HepG2 (cell line): ENCODE measurements around the gene PLEKHA5. TPM values are rescaled to one million over a fixed set of nuclear protein-coding genes. Genes with fewer than 3 reads are reported as not detected.

Experiments
- ATAC-seq: fragments of 200-7000 bp; cut with Tn5 transposase; 3 replicates; pipeline ENCODE4 v1.9.1; 2020; ENCODE audit warnings: mild to moderate bottlenecking, moderate library complexity
- BruUV-seq: library from RNA; stranded (reverse); fragments of 400-500 nt; replicated peaks from 2 replicates; lab custom pipeline; 2021; lab: Mats Ljungman, UMichigan
- CTCF ChIA-PET: fragments of 300-600 bp; formaldehyde crosslinking; extraction: SDS; loops from one replicate; lab custom pipeline; 2021; ENCODE audit warnings: low total read pairs, inconsistent platforms, low intra/inter-chr PET ratio; lab: Yijun Ruan, JAX
- POLR2A ChIA-PET: fragments of 350-600 bp; sonication (Branson Sonifier 250); formaldehyde crosslinking; loops from one replicate; lab custom pipeline; 2020; ENCODE audit warnings: antibody characterized with exemption, inconsistent platforms; lab: Yijun Ruan, JAX
- DNase-seq: peaks from one replicate; pipeline ENCODE4 v3.0.0-alpha.2; 2015; ENCODE audit warnings: low spot score
- FAIRE-seq: peaks from 3 replicates; lab custom pipeline; 2011; peaks lifted over from hg19 to GRCh38; lab: Jason Lieb, UNC
- H2AFZ ChIP-seq: one replicate; pipeline ENCODE4 v1.6.1; 2011; ENCODE audit warnings: low read length, inconsistent platforms
- H3K27ac ChIP-seq: fragments of 300-600 bp; 3 replicates; pipeline ENCODE4 v1.8.0; 2011; ENCODE audit warnings: mixed run types, mild to moderate bottlenecking, mixed read lengths, low read length, inconsistent platforms; ENCODE audit not compliant: insufficient read depth; ENCODE audit errors: extremely low read length
- H3K27me3 ChIP-seq, 2 experiments: fragments of 200-600 bp in 1 of 2; 2 replicates in 1 of 2; 3 replicates in 1 of 2; pipeline versions ENCODE4 v1.6.0 to v1.8.0; 2011; ENCODE audit warnings: low read length in 2 of 2, mild to moderate bottlenecking in 2 of 2, moderate library complexity in 2 of 2, inconsistent platforms in 1 of 2; ENCODE audit not compliant: insufficient read depth in 2 of 2, control insufficient read depth in 1 of 2
- H3K36me3 ChIP-seq, 2 experiments: fragments of 200-600 bp in 1 of 2; replicated peaks in 1 of 2; 2 replicates in 1 of 2; 3 replicates in 1 of 2; pipeline versions ENCODE4 v1.5.1 to v1.8.0; 2011; ENCODE audit warnings: low read length in 2 of 2, inconsistent platforms in 1 of 2; ENCODE audit not compliant: insufficient read depth in 2 of 2, control insufficient read depth in 1 of 2
- H3K4me1 ChIP-seq: 2 replicates; pipeline ENCODE4 v1.5.1; 2012; ENCODE audit warnings: low read length, inconsistent platforms; ENCODE audit not compliant: insufficient read depth
- H3K4me2 ChIP-seq: 2 replicates; pipeline ENCODE4 v1.6.0; 2011; ENCODE audit warnings: low read depth, low read length, inconsistent platforms
- H3K4me3 ChIP-seq, 3 experiments: fragments of 200-600 bp in 1 of 3; sonication (generic), shearing (Covaris generic) in 1 of 3; replicated peaks in 1 of 3; 2 replicates each; pipeline ENCODE4 v1.5.1; 2011 to 2016; ENCODE audit warnings: low read length in 3 of 3, inconsistent platforms in 2 of 3, low read depth in 2 of 3, mild to moderate bottlenecking in 2 of 3, control low read depth in 1 of 3, mixed read lengths in 1 of 3; ENCODE audit not compliant: insufficient read depth in 1 of 3
- H3K79me2 ChIP-seq: one replicate; pipeline ENCODE4 v1.6.1; 2011; ENCODE audit warnings: low read length, inconsistent platforms; ENCODE audit not compliant: insufficient read depth
- H3K9ac ChIP-seq: 2 replicates; pipeline ENCODE4 v1.6.0; 2011; ENCODE audit warnings: mild to moderate bottlenecking, low read depth, low read length, inconsistent platforms; ENCODE audit not compliant: insufficient read depth
- H3K9me3 ChIP-seq: 2 replicates; pipeline ENCODE4 v1.5.1; 2012; ENCODE audit warnings: mild to moderate bottlenecking, low read length
- H4K20me1 ChIP-seq: 2 replicates; pipeline ENCODE4 v1.6.0; 2011; ENCODE audit warnings: inconsistent platforms, mild to moderate bottlenecking, low read length, moderate library complexity; ENCODE audit not compliant: insufficient read depth
- ADNP ChIP-seq: sonication (generic); formaldehyde crosslinking; IDR thresholded peaks from 2 replicates; pipeline ENCODE4 v1.4.0; 2020; ENCODE audit warnings: missing genetic modification reagents
- HCFC1 ChIP-seq: fragments of 150-350 bp; IDR thresholded peaks from 2 replicates; pipeline ENCODE4 v1.6.1; 2014; ENCODE audit warnings: low read depth, low read length
- HDAC6 ChIP-seq: fragments of 200-600 bp; sonication (generic); IDR thresholded peaks from 2 replicates; pipeline ENCODE4 v1.7.0; 2017; ENCODE audit warnings: mild to moderate bottlenecking, antibody characterized with exemption, low read length, low read depth
- NONO ChIP-seq, 2 experiments: fragments of 450-650 bp in 1 of 2; sonication (generic) in 1 of 2; formaldehyde crosslinking in 1 of 2; IDR thresholded peaks in 1 of 2; conservative IDR thresholded peaks in 1 of 2; 2 replicates each; pipeline versions ENCODE4 v1.6.1 to v1.8.0; 2017 to 2022; ENCODE audit warnings: mild to moderate bottlenecking in 1 of 2, missing genetic modification reagents in 1 of 2, moderate library complexity in 1 of 2
- SALL1 ChIP-seq: sonication (generic); formaldehyde crosslinking; IDR thresholded peaks from 2 replicates; pipeline ENCODE4 v1.8.0; 2022; ENCODE audit warnings: mild to moderate bottlenecking, missing genetic modification reagents
- STAG1 ChIP-seq: sonication (generic); formaldehyde crosslinking; IDR thresholded peaks from 2 replicates; pipeline ENCODE4 v1.4.0; 2020; ENCODE audit warnings: missing genetic modification reagents
- ZBTB21 ChIP-seq: sonication (generic); formaldehyde crosslinking; IDR thresholded peaks from 2 replicates; pipeline ENCODE4 v1.4.0; 2020; ENCODE audit warnings: missing genetic modification reagents
- ZNF296 ChIP-seq: sonication (generic); formaldehyde crosslinking; conservative IDR thresholded peaks from 2 replicates; pipeline ENCODE4 v1.5.0; 2020; ENCODE audit warnings: mild to moderate bottlenecking, missing genetic modification reagents
- ZNF441 ChIP-seq: sonication (generic); formaldehyde crosslinking; IDR thresholded peaks from 2 replicates; pipeline ENCODE4 v1.7.0; 2021; ENCODE audit warnings: missing genetic modification reagents, borderline replicate concordance
- ZNF501 ChIP-seq: sonication (generic); formaldehyde crosslinking; IDR thresholded peaks from 2 replicates; pipeline ENCODE4 v1.5.1; 2020; ENCODE audit warnings: mild to moderate bottlenecking, moderate library complexity, missing genetic modification reagents
- WGBS: methylation state at CpG from one replicate; pipeline ENCODE4 v1.1.6; 2017; ENCODE audit warnings: low lambda C conversion rate; 5-methylcytosine and 5-hydroxymethylcytosine counted together
- in situ Hi-C: cut with HindIII; loops from 2 replicates; pipeline ENCODE4 v1.10.0; 2017; ENCODE audit warnings: low pct_unique_long_range_greater_than_20kb; ENCODE audit not compliant: extremely low pct_ligation_motif_present
- intact Hi-C: fragments of 100-400 bp; cut with micrococcal nuclease; formaldehyde crosslinking; loops from one replicate; pipeline ENCODE4 v1.10.0; 2022; ENCODE audit not compliant: unreplicated experiment
- polyA plus RNA-seq, 8 experiments: library from polyadenylated mRNA; depleted of rRNA in 3 of 8; stranded (reverse) in 7 of 8; unstranded in 1 of 8; fragments of >200 nt; fragmentation: Illumina TruSeq in 4 of 8; extraction: Trizol in 4 of 8; gene quantifications; 2 replicates each; pipeline versions ENCODE4 v1.2.1 to v1.2.3, GENCODE V29; 2011 to 2016; ENCODE audit warnings: low read depth in 4 of 8, missing spikeins in 1 of 8, mixed read lengths in 1 of 8; ENCODE audit not compliant: insufficient read depth in 1 of 8
- total RNA-seq, 5 experiments: library from RNA; depleted of rRNA; stranded (reverse); fragments of >200 nt; fragmentation: Illumina TruSeq; extraction: Trizol; gene quantifications; 2 replicates each; pipeline ENCODE4 v1.2.3, GENCODE V29; 2016; ENCODE audit warnings: low read depth in 1 of 5
- TF ChIP-seq, protein P1 (sequence below): sonication (generic); formaldehyde crosslinking; IDR thresholded peaks from 2 replicates; pipeline ENCODE4 v1.5.0; 2020; ENCODE audit warnings: mild to moderate bottlenecking, missing genetic modification reagents

PLEKHA5 gene
- total and polyA plus RNA-seq, 2 of the 13 experiments (the other 11 are each of a cell fraction or from before 2014, with no cell fraction given) = 4.2 to 15.4 TPM

DNA sequence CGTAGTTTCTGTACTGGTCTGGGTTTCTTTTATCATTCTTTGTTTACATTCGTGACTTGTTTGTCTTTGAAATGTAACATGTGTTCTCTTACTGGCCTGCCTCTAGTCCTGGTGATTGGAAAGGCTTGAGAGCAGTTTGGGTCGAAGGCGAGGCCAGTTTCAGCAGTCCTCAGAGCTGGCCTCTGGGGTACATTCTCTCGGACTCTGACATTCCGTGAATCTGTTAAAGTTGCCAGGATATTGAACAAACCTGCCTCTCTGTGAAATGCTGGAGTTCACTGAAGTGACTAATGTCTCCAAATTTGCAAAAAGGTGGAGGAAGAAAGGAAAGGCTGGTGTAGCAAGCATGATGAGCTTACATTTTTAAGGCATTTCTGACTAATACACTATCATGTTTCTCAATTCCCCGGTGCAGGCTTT, 1.5 kb downstream of the PLEKHA5 start (continued):
- TF ChIP-seq, protein P1, sequence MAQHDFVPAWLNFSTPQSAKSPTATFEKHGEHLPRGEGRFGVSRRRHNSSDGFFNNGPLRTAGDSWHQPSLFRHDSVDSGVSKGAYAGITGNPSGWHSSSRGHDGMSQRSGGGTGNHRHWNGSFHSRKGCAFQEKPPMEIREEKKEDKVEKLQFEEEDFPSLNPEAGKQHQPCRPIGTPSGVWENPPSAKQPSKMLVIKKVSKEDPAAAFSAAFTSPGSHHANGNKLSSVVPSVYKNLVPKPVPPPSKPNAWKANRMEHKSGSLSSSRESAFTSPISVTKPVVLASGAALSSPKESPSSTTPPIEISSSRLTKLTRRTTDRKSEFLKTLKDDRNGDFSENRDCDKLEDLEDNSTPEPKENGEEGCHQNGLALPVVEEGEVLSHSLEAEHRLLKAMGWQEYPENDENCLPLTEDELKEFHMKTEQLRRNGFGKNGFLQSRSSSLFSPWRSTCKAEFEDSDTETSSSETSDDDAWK (CRISPR knock-in tag) = no peak
- no peak for TF ChIP-seq ZNF441 (CRISPR knock-in tag)
- TF ChIP-seq NONO (IDR thresholded peaks at IDR 0.05) = no peak
- no peak for TF ChIP-seq NONO (CRISPR knock-in tag; conservative IDR thresholded peaks at IDR 0.05)
- TF ChIP-seq HDAC6 = no peak
- TF ChIP-seq HCFC1 = no peak
- no peak for TF ChIP-seq ZNF296
- peak; percentile 4; the same call in 1 of the 2 replicates for TF ChIP-seq STAG1
- TF ChIP-seq ZBTB21 (CRISPR knock-in tag) = no peak
- 0 out of 2 replicates have a peak, but pooled peaks have one; percentile 3 for TF ChIP-seq SALL1
- no peak for TF ChIP-seq ADNP (CRISPR knock-in tag)

DNA sequence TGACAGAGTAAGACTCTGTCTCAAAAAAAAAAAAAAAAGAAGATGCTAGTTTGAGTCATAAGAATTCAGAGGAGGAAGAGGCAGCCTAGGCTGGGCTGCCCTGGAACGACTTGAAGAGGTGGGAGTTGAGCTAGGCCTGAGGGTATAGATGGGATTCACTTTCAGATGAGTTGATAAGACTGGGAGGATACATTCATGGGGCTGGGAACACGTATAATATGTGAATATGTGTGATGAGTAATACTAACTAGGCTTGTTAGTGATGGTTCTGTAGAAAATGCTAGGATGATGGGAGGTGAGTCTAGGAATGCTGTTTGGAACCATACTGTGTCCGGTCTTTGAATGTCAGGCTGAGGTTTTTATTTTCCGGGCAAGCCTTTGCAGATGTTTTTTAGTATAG, 9.0 kb downstream of the PLEKHA5 start:
- no peak overlapping the region for H3K4me3 ChIP-seq
- no peak for FAIRE-seq
- TF ChIP-seq ZNF501 = no peak
- TF ChIP-seq, all 625 proteins: peak for 0
- no peaks in the 10 kb centered on the region for H3K27me3 ChIP-seq
- CTCF ChIA-PET = no interaction called here
- no peak overlapping the region for H3K27ac ChIP-seq
- no peak overlapping the region for H3K9ac ChIP-seq
- POLR2A ChIA-PET = no interaction called here
- 95% methylated on average over 4 of the region's 4 CpGs for WGBS
- H3K36me3 ChIP-seq = no peaks in the 10 kb centered on the region; a peak in 2 of 5 replicates
- no peak overlapping the region for H3K4me2 ChIP-seq
- no peak overlapping the region for H2AFZ ChIP-seq
- no TSS peak for BruUV-seq
- H3K79me2 ChIP-seq = peaks cover 9% of the 10 kb centered on the region
- ATAC-seq (no peak), DNase-seq (no peak)
- 0 out of 2 replicates have a peak, but pooled peaks cover 6% of the 10 kb centered on the region for H3K4me1 ChIP-seq
- H4K20me1 ChIP-seq = no peaks in the 10 kb centered on the region
- H3K9me3 ChIP-seq = no peaks in the 10 kb centered on the region
- in situ Hi-C loops (no loop called here), intact Hi-C loops (no loop called here)
